ENCODE data around the gene SACM1L.
"Not testable (repeated sequence)": the region's sequence is repeated elsewhere in the genome, so short reads cannot be mapped to it uniquely, and the experiment has no call there.

Gene SACM1L

DNA sequence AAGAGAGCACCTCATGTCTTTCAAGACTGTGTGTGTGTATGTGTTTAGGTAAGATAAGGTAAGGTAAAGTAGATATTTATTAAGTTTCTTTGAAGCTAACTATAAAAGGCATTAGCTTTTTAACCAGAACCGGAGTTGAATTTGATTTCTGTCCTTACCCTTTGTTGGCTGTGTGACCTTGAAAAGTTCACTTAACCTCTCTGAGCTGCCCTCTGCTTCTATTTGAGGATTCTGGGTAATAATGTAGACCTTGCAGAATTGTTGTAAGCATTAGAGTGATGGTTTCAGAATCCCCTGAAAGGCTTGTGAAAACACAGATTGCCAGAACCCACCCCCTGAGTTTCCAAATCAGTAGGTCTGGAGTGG, 21.6 kb upstream of the SACM1L start:
- DNase-seq (ENCODE audit: low read depth in 2 of 2): no peak

DNA sequence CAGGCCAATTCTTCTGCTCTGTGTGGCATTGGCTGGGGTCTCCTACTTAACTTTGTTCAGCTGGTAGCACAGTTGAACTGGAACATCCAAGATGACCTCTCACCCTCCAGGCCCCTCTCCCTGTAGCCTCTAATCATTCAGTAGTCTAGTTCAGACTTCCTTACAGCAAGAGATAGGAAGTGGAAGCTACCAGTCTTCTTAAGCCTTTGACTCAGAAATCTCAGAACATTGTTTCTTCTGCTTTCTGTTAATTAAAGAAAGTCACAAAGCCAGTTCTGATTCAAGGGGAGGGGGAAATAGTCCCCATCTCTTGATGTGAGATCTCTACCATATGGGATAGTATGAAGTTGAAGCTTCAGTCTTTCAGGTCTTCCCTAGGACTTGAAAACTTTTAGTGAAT, 18.8 kb upstream of the SACM1L start:
- DNase-seq (ENCODE audit: low read depth in 2 of 2): no peak

DNA sequence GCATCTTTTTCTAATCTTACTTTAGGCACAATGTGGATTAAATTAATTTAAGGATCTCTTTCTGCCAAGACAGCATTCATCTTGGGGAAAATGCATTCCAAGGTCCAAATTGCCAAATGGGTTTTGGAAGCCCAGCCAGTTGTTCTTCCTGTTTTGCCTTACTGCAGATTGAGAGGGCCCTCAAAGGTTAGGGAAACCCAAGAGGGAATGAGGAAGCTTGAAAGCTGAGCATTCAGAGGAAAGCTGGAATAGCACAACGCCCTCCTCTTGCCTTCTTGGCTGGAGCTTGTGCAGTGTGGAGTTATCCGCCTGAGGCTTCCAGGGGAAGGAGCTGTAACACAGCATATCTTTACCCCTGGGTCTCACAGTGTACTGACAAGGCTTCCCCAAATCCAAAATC, 18.2 kb upstream of the SACM1L start:
- no peak for DNase-seq (ENCODE audit: low read depth in 2 of 2)

DNA sequence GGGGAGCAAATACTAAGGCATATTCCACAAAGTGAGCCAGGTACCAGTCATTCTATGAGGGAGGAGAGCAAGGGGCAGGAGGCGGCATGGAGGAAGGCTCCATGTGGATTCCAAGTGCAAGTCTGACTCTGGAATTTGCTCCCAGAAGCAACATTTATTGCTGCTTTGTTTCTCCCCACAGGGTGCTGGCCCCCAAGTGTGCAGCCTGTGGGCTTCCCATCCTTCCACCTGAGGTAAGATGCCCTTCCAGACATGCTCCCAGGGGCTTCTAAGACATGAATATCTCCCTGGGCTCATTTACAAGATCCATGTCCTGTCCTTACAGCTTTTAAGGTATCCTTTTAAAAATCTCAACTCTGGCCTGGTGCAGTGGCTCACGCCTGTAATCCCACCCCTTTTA, 15.9 kb upstream of the SACM1L start:
- no peak for DNase-seq (ENCODE audit: low read depth in 2 of 2)

DNA sequence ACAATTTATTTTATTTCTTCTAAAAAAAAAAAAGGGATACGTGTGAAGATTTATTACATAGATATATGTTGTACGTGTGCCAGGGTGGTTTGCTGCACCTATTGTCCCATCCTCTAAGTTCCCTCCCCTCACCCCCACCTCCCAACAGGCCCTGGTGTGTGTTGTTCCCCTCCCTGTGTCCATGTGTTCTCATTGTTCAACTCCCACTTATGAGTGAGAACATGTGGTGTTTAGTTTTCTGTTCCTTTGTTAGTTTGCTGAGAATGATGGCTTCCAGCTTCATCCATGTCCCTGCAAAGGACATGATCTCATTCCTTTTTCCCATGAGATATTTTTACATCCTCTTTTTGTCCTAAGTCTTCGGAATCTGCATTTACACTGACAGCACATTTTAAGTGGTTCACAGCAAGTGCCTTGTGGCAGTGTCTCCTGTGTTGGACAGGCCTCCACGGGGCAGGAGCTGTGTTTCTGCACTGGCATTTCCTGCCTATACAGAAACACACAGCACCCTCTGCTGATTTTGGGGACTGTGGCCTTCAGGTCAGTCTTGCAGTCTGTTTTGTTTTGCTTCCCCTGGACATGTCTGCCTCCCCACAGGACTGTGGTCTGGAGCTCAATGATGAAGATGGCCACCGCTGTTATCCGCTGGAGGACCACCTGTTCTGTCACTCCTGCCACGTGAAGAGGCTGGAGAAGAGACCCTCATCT, 12.7 kb upstream of the SACM1L start:
- no peak for DNase-seq (ENCODE audit: low read depth in 2 of 2)

DNA sequence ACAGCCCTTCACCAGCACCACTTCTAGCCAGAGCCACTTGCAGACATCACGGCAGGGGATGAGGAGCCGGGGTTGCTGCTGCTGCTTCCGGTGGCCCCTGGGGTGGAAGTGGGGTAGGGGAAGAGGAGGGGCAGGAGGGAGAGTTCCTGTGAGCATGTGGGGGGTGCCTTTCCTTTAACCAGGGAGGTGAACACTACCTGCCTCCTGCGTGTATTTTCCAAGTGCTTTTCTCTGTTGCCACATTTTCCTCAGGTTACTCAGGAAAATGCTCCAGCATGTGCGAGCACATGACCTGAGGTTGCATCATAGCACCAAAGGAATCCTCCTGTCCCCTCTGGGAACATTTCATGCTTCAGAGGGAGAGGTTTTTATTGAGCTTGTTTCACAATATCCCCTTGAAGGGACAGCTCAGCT, 12.2 kb upstream of the SACM1L start:
- DNase-seq (ENCODE audit: low read depth in 2 of 2): peak in 1 of 2 donors; percentile 33

DNA sequence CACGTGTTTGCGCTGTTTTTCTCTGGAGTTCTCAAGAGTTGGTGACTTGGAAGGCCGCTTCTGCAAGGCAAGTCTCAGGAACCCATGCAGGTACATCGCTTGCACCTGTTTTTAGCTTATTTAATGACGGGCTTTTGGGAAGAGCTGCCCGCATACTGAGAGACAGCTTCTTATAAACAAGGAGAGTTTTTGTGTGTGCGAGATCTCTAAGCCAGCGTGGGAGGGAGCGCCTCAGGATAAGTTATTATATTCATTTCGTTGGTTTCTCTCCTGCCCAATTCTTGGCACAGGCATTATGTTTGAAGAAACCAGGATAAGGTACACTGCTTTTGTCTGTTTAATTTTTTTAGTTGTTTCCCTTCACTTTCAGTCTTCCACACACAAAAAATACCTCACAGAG, 11.4 kb upstream of the SACM1L start:
- DNase-seq (ENCODE audit: low read depth in 2 of 2): no peak

DNA sequence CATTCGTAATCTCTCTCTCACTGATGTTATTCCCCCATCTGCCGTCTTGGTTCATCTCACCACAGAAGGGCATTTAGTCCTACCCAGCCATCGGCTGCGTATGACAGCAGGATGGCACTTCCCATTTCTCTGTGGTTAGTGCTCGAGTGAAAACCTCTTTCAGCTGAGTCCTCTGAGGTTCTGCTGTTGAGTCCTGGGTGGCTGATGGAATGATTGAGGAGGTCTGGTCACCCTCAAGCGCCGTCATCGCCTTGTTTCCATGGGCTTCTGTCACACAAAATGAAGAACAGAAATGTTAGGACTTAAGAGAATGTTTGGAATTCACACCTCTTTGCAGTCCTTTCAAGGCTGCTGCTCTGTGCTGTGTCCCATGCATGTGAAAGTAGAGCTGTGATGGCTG, 9.4 kb upstream of the SACM1L start:
- DNase-seq (ENCODE audit: low read depth in 2 of 2): no peak

DNA sequence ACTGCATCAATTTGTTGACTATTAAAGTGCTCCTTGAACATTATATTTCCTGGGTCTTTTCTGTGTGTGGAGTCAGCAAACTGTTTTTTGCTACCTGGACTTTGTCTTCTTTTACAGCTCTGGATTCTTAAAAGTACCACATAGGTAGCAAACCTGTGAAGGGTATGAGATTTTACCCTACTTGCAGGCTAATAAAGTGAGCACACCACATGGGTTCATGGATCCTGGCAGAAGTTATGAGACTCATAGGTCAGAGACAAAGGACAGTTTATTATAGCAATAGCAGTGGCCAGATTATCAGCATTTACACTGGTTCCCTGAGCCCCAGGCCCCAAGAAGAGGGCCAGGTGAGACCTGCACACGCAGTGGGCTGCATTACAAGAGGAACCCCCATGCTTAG, 8.0 kb upstream of the SACM1L start:
- DNase-seq (ENCODE audit: low read depth in 2 of 2): no peak

DNA sequence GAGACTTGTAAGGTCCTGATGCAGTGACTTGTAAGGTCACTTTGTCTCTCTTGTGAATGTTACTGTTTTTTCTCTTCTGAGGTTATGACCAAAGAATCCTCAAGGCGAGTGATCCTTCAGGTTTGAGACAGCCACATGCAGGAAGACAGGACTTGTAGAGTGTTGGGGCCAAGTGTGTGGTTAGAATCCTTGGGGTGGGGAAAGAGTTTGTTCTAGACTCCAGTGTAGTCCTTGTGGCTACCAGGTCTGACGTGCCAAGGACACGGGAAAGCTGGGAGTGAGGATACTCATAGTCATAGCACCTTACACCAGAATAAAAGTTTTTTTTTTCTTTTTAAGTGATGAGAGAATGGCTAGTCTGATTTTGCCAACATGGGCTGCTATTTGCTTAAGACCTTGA, 7.3 kb upstream of the SACM1L start:
- DNase-seq (ENCODE audit: low read depth in 2 of 2): no peak

DNA sequence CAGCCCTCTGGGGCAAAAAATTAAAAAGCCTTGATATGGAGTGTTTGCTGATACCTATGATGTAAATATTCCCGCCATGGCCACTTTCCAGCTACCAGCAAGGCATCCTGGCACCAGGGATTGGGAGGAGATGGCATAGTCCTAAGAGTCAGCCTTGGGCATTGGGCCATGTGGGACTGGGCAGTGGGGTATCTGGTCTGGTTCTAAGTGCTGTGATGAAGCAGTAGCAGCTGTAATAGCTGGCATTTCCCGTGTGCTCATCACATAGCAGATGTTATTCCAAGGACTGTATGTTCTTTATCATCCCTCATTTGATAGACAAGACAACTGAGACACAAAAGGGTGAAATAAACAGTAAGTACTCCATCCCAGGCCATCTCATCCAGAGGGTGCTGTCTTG, 6.9 kb upstream of the SACM1L start:
- no peak for DNase-seq (ENCODE audit: low read depth in 2 of 2)

DNA sequence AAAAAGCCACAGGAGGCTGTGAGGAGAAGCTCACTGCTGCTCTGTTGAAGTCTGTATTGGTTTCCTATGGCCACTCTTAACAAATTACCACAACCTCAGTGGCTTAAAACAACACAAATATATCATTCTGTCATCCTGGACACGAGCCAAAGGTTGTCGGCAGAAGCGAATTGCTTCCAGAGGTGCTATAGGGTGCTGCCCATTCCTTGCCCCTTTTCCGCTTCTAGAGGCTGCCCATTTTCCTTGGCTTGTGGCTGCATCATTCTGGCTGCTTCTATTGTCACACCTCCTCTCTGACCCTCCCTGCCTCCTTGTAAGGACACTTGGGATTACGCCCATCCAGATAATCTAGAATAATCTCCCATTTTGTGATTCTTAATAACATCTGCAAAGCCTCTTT, 6.4 kb upstream of the SACM1L start:
- DNase-seq (ENCODE audit: low read depth in 2 of 2): no peak

DNA sequence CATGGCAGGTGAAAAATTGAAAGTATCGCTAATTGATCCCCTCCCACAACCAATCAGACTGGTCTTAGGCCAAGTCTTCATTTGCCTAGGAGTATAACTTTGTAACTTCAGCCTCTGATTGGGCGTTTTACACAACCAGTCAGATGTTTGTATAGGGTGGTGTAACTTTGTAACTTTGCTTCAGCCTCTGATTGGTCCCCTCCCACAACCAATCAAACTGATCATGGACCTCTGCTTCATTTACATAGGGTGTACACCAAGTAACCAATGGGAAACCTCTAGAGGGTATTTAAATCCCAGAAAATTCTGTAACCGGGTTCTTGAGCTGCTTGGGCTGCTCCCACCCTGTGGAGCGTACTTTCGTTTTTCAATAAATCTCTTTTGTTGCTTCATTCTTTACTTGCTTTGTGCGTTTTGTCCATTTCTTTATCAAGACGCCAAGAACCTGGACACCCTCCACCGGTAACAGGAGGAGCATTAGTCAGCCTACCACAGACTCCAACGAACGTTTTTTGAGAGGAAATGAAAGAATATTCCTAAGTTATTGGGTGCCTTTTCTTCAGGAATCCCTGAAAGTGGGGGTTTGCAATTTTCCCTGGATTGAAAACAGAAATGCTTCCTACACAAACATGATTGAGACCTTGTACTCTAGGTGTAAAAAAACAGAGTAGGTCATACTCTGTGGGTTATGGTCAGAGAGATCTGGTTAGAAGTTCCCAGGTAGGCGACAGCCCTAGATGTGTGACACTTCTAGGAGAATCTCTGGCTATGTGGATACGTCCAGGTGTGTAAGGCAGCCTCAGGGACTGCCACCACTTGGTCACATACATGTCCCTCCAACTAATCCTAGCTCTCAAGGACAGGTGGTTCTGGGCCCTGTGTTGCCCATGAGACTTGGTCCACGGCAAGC, 5.5 kb upstream of the SACM1L start:
- no peak for DNase-seq (ENCODE audit: low read depth in 2 of 2)

DNA sequence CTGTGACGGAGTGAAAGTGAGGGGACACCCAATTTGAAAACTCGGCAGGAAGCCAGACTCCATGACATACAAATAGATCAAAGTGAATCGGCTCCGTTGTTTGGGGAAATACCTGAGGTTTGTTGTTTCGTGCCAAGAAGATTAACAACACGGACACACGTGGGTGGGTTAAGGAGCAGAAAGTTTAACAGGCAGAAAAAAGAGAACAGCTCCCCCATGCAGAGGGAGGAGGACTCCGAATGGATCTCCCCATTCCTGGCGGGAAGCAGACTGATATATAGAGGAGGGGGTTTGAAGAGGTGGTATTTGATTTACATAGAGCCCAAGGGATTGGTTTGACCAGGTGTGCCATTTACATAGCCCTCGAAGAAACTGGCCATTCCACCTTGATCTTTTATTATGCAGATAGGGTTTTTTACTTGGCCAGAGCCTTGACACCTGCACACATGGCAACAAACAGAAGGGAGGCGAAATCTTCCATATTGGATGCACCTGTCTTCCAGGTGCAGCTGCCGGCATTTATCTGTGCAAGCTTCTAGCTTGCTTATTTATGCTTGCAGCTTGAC, 4.8 kb upstream of the SACM1L start:
- no peak for DNase-seq (ENCODE audit: low read depth in 2 of 2)

DNA sequence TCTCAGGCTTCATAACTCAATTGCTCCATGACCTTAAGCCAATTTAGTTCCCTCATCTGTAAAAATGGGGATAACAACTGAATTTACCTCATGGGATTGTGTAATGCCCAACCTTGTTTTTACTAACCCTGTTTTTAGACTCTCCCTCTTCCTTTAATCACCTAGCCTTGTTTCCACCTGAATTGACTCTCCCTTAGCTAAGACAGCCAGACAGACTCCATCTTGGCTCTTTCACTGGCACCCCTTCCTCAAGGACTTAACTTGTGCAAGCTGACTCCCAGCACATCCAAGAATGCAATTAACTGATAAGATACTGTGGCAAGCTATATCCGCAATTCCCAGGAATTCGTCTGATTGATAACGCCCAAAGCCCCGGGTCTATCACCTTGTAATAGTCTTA, 3.5 kb upstream of the SACM1L start:
- not testable (repeated sequence) for DNase-seq (ENCODE audit: low read depth in 2 of 2)

DNA sequence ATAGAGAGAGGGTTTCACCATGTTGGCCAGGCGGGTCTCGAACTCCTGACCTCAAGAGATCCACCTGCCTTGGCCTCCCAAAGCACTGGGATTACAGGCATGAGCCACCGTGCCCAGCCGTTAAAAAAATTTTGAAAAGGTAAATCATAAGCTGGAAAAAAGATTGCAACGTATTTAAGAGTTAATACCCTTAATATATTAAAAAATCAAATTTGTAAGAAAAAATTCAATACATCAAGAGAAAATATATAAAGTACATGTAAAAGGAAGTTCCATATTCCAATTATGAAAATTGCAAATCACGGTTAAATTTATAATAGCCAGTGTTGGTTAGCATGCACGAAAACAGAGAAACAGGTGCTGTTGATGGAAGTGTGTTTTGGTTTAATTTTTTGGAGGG, 2.3 kb upstream of the SACM1L start:
- no peak for DNase-seq (ENCODE audit: low read depth in 2 of 2)

DNA sequence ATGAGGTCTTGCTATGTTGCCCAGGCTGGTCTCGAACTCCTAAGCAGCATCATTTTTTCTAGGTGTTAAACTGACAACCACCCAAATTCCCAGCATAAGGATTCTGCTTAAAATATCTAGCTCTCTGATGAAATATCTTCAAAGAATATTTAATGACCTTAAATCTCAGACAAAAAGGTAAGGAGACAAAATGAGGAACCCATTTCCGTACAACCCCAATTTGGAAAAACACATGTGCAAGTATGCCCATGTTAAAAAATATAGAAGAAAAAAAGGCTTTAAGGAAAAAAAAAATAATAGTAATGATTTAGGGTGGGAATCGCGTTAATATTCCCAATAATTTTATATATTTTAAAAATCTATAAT, 1.4 kb upstream of the SACM1L start:
- DNase-seq (ENCODE audit: low read depth in 2 of 2): no peak

DNA sequence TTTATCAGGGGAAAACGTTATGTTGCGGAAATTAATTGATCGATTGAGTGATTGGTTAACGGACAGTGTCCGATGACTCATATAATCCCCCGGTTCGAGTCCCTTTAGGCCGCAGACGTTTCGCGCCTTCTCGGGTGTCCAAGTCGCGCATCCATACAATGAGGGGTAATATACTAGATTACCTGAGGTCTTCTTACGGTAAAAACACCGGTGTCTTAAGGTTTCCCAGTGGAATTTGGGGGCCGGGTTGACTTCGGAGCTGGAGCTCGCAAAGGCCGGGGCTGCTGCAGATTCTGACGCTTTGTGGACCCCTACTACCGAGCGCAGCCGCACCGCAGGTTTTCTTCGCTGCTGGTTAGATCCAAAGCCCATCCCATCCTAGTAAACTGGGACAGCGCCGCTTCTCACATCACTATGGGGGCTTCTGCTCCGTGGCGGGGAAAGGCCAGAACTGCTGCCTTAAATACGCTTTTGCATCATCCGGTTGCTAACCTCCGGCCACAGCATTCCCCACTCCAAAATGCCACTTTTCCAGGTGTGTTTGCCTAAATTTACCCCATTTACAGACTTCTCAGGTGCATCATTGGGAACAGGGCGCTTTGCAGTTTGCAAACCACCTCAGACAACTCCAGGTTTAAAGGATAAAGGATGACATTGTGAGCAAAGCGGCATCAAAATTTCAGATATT, 858 bp upstream of the SACM1L start:
- no peak for DNase-seq (ENCODE audit: low read depth in 2 of 2)

DNA sequence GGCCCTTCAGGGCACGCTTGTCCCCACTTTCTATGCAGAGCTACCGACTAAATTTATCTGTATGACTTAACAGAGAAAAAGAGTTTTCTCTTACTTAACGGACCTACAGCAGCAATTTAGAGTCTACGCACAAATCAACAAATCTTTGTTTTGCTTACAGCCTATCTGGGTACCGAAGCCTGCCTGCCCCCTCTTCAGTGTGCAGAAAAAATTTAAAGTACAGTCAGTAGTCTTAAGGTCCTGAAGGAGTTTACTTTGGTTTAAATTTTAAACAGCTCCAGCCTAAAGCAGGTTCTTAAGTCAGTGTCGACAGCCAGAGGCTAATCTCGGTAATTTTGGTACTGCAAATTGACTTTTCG, 570 bp downstream of the SACM1L start:
- no peak for DNase-seq (ENCODE audit: low read depth in 2 of 2)

DNA sequence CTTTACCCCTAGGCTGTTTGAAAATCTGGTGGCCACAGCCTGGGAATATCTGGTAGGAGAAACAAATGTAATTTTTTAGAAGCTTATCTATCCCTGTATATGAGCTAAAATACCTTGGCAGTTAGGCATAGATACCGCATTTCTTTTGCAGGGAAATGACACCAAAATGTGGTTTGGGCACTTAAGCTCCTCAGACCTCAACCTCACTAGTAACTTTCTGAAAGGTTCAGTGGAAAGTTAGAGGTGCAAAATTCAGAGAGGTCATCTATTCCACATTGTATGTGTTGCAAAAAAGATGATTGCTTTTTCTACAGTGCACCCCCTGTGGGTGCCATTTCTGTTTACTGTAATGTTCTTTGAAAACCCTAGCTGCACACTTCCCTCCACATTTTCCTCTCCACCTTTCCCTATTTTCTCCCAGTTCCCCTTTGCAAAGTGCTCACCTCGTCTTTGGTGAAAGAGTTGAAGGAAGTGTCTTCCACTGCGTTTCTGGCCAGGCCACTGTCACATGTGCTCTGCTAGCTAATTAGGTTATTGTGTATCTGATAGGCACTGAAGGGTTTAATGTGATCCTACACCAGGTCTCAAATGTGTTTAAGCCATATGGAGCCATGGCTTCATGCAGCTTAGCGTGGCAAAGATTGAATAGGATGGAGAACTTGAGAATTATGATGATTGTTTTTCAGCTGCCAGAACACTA, 1.3 kb downstream of the SACM1L start:
- DNase-seq (ENCODE audit: low read depth in 2 of 2): no peak

DNA sequence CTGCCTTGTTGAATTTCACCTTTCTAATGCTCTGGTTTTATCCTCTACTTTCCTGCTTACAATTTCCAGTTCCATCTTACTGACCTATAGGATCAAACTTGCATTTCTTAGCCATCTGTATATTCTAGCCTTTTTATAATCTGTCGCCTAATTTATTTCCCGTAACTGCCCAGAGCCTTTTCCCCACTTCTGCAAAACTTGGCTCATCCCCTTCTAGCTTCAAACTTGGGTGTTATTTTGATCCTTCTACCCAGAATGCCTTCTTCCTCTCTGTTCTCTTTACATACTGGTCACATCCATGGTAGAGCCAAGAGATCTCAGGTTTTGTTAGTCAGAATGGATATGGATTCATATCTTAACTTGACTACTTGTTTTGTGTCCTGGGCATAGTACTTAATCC, 2.6 kb downstream of the SACM1L start:
- no peak for DNase-seq (ENCODE audit: low read depth in 2 of 2)

DNA sequence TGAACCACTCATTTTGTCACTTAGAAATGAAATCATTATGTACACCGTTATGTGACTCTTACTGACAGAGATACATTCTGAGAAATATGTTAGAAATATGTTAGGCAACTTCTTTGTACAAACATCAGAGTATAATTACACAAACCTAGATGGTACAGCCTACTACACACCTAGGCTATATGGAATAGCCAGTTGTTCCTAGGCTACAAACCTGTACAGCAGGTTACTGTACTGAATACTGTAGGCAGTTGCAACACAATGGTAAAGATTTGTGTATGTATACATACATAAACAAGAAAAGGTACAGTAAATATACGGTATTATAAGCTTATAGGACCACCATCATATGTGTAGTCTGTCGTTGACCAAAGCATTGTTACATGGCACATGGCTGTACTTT, 3.7 kb downstream of the SACM1L start:
- DNase-seq (ENCODE audit: low read depth in 2 of 2): no peak
